ENCODE results near the gene DCC. TPM values are rescaled to one million over a fixed set of nuclear protein-coding genes. Genes with fewer than 3 reads are reported as not detected.

Gene DCC
- total RNA-seq, 3 donors from 2014 or later (not counting 1 experiment from before 2014, with no cell fraction given): not detected

GRCh38 chr18:52323802-52324201 lies 16.2 kb upstream of the DCC start:
- Mint-ChIP-seq H3K36me3 (no peaks in the 10 kb centered on the region), H3K4me1 (no peaks in the 10 kb centered on the region), H3K27me3 (ENCODE audit: low read depth in 2 of 2) (no peaks in the 10 kb centered on the region), H3K9me3 (peaks cover 2 to 8% of the 10 kb centered on the region in 2 donors), H3K27ac (no peak overlapping the region), H3K4me3 (no peak overlapping the region)
- intact Hi-C loops (cut with micrococcal nuclease): no loop called here
- DNase-seq: no peak
- Histone ChIP-seq H3K9me3 (ENCODE audit: control insufficient read depth, insufficient read depth, low read length) (peaks cover 6% of the 10 kb centered on the region), H3K4me1 (ENCODE audit: control insufficient read depth, insufficient read depth, low read length) (no peaks in the 10 kb centered on the region), H3K27me3 (ENCODE audit: control insufficient read depth, insufficient read depth, low read length) (no peaks in the 10 kb centered on the region), H3K4me3 (ENCODE audit: low read length) (no peak overlapping the region), H3K27ac (ENCODE audit: low read length) (no peak overlapping the region), H3K36me3 (ENCODE audit: control insufficient read depth, insufficient read depth, low read length) (no peaks in the 10 kb centered on the region)
- no peak for ATAC-seq
- 63% methylated on average over 1 of the region's 2 CpGs for WGBS (ENCODE audit: insufficient coverage)
- TF ChIP-seq CTCF (IDR thresholded peaks at IDR 0.05): no peak

GRCh38 chr18:52325997-52326396 lies 14.0 kb upstream of the DCC start:
- peaks cover 6% of the 10 kb centered on the region for H3K9me3 ChIP-seq (ENCODE audit: control insufficient read depth, insufficient read depth, low read length)
- no peak for TF ChIP-seq CTCF (IDR thresholded peaks at IDR 0.05)
- no peaks in the 10 kb centered on the region for H3K4me1 ChIP-seq (ENCODE audit: control insufficient read depth, insufficient read depth, low read length)
- Mint-ChIP-seq H3K9me3 (peaks cover 2 to 10% of the 10 kb centered on the region in 2 donors), H3K27me3 (ENCODE audit: low read depth in 2 of 2) (no peaks in the 10 kb centered on the region), H3K4me1 (no peaks in the 10 kb centered on the region), H3K27ac (no peak overlapping the region), H3K4me3 (no peak overlapping the region), H3K36me3 (no peaks in the 10 kb centered on the region)
- H3K27ac ChIP-seq (ENCODE audit: low read length): no peak overlapping the region
- DNase-seq: no peak
- H3K36me3 ChIP-seq (ENCODE audit: control insufficient read depth, insufficient read depth, low read length): no peaks in the 10 kb centered on the region
- no peak overlapping the region for H3K4me3 ChIP-seq (ENCODE audit: low read length)
- WGBS (ENCODE audit: insufficient coverage): 90% methylated on average over 1 of the region's 1 CpG
- no peaks in the 10 kb centered on the region for H3K27me3 ChIP-seq (ENCODE audit: control insufficient read depth, insufficient read depth, low read length)
- ATAC-seq: no peak
- intact Hi-C loops (cut with micrococcal nuclease): no loop called here

- no peaks in the 10 kb centered on the region for H3K36me3 ChIP-seq (ENCODE audit: control insufficient read depth, insufficient read depth, low read length)
- H3K4me3 ChIP-seq (ENCODE audit: low read length): no peak overlapping the region
- DNase-seq: no peak
- intact Hi-C loops (cut with micrococcal nuclease): no loop called here
- ATAC-seq: no peak
- Mint-ChIP-seq H3K27ac (no peak overlapping the region), H3K4me3 (no peak overlapping the region), H3K27me3 (ENCODE audit: low read depth in 2 of 2) (no peaks in the 10 kb centered on the region), H3K36me3 (no peaks in the 10 kb centered on the region), H3K4me1 (no peaks in the 10 kb centered on the region), H3K9me3 (peaks cover 6 to 8% of the 10 kb centered on the region in 2 donors)
- no peak overlapping the region for H3K27ac ChIP-seq (ENCODE audit: low read length)
- H3K27me3 ChIP-seq (ENCODE audit: control insufficient read depth, insufficient read depth, low read length): no peaks in the 10 kb centered on the region
- H3K4me1 ChIP-seq (ENCODE audit: control insufficient read depth, insufficient read depth, low read length): no peaks in the 10 kb centered on the region
- H3K9me3 ChIP-seq (ENCODE audit: control insufficient read depth, insufficient read depth, low read length): no peaks in the 10 kb centered on the region
- no peak for TF ChIP-seq CTCF (IDR thresholded peaks at IDR 0.05)
- 83% methylated on average over 1 of the region's 1 CpG for WGBS (ENCODE audit: insufficient coverage)
Measured at GRCh38 chr18:52333860-52334259, 6.1 kb upstream of the DCC start.

GRCh38 chr18:52334307-52334706 lies 5.7 kb upstream of the DCC start:
- no peak for TF ChIP-seq CTCF (IDR thresholded peaks at IDR 0.05)
- 56% methylated on average over 2 of the region's 2 CpGs for WGBS (ENCODE audit: insufficient coverage)

More at GRCh38 chr18:52334307-52334706, 5.7 kb upstream of the DCC start:
- no peak for DNase-seq
- H3K4me1 Mint-ChIP-seq: no peaks in the 10 kb centered on the region
- H3K27me3 Mint-ChIP-seq (ENCODE audit: low read depth in 2 of 2): peaks cover 0 to 4% of the 10 kb centered on the region in 2 donors
- Histone ChIP-seq H3K9me3 (ENCODE audit: control insufficient read depth, insufficient read depth, low read length) (no peaks in the 10 kb centered on the region), H3K27me3 (ENCODE audit: control insufficient read depth, insufficient read depth, low read length) (no peaks in the 10 kb centered on the region), H3K27ac (ENCODE audit: low read length) (no peak overlapping the region), H3K4me3 (ENCODE audit: low read length) (no peak overlapping the region), H3K4me1 (ENCODE audit: control insufficient read depth, insufficient read depth, low read length) (no peaks in the 10 kb centered on the region), H3K36me3 (ENCODE audit: control insufficient read depth, insufficient read depth, low read length) (no peaks in the 10 kb centered on the region)
- no peak overlapping the region for H3K27ac Mint-ChIP-seq
- intact Hi-C loops (cut with micrococcal nuclease): no loop called here
- H3K9me3 Mint-ChIP-seq: peaks cover 6 to 8% of the 10 kb centered on the region in 2 donors
- H3K4me3 Mint-ChIP-seq: no peak overlapping the region
- H3K36me3 Mint-ChIP-seq: no peaks in the 10 kb centered on the region
- ATAC-seq: no peak
